SK-N-SH treated with all-trans-retinoic acid at 6 μM for 48 hours (cell line): Measurements from ENCODE around the gene SCN8A.

Experiments used
- ATAC-seq: fragments of 200-7000 bp; cut with Tn5 transposase; 3 replicates; pipeline ENCODE4 v1.9.1; 2020; ENCODE audit warnings: mild to moderate bottlenecking, moderate library complexity
- ARNTL ChIP-seq: fragments of 450-650 bp; formaldehyde crosslinking; IDR thresholded peaks from 2 replicates; pipeline ENCODE4 v1.5.0; 2020; ENCODE audit warnings: low read depth, mild to moderate bottlenecking, moderate library complexity, borderline replicate concordance
- BACH2 ChIP-seq: fragments of 250-450 bp; sonication (Bioruptor Pico); IDR thresholded peaks from 2 replicates; pipeline ENCODE4 v1.9.0; 2021; ENCODE audit warnings: mild to moderate bottlenecking, borderline replicate concordance
- CSDC2 ChIP-seq: fragments of 250-450 bp; sonication (Bioruptor Pico); IDR thresholded peaks from 2 replicates; pipeline ENCODE4 v1.5.0; 2020; ENCODE audit warnings: mild to moderate bottlenecking, moderate library complexity
- ESRRG ChIP-seq: fragments of 250-450 bp; sonication (Bioruptor Pico); IDR thresholded peaks from 2 replicates; pipeline ENCODE4 v1.6.1; 2021; ENCODE audit warnings: mild to moderate bottlenecking
- GLIS3 ChIP-seq: fragments of 250-450 bp; sonication (Bioruptor Pico); IDR thresholded peaks from 2 replicates; pipeline ENCODE4 v1.5.0; 2020; ENCODE audit warnings: mild to moderate bottlenecking, moderate library complexity
- ISL1 ChIP-seq: fragments of 250-450 bp; sonication (Bioruptor Pico); IDR thresholded peaks from 2 replicates; pipeline ENCODE4 v2.1.2; 2022; ENCODE audit warnings: mild to moderate bottlenecking, moderate library complexity
- OSR1 ChIP-seq: fragments of 250-450 bp; sonication (Bioruptor Pico); IDR thresholded peaks from 2 replicates; pipeline ENCODE4 v1.8.0; 2022; ENCODE audit warnings: moderate library complexity, mild to moderate bottlenecking, inconsistent platforms
- PPARA ChIP-seq: fragments of 250-450 bp; sonication (Bioruptor Pico); IDR thresholded peaks from 2 replicates; pipeline ENCODE4 v1.5.0; 2020; ENCODE audit warnings: mild to moderate bottlenecking, borderline replicate concordance
- RARB ChIP-seq: fragments of 250-450 bp; sonication (Bioruptor Pico); IDR thresholded peaks from 2 replicates; pipeline ENCODE4 v1.8.0; 2021; ENCODE audit warnings: mild to moderate bottlenecking, moderate library complexity
- SNAI2 ChIP-seq: fragments of 250-450 bp; sonication (Bioruptor Pico); IDR thresholded peaks from 2 replicates; pipeline ENCODE4 v1.5.0; 2020; ENCODE audit warnings: mild to moderate bottlenecking, moderate library complexity
- TCF4 ChIP-seq: fragments of 250-450 bp; sonication (Bioruptor Pico); IDR thresholded peaks from 2 replicates; pipeline ENCODE4 v1.8.0; 2021; ENCODE audit warnings: mild to moderate bottlenecking, moderate library complexity, borderline replicate concordance
- TOX ChIP-seq: fragments of 250-450 bp; sonication (Bioruptor Pico); IDR thresholded peaks from 2 replicates; pipeline ENCODE4 v1.8.0; 2021; ENCODE audit warnings: mild to moderate bottlenecking, moderate library complexity, borderline replicate concordance
- ZC3H10 ChIP-seq: fragments of 250-450 bp; sonication (Bioruptor Pico); IDR thresholded peaks from 2 replicates; pipeline ENCODE4 v1.5.1; 2021; ENCODE audit warnings: mild to moderate bottlenecking, moderate library complexity
- ZFP3 ChIP-seq: fragments of 250-450 bp; sonication (Bioruptor Pico); IDR thresholded peaks from 2 replicates; pipeline ENCODE4 v1.5.0; 2020; ENCODE audit warnings: mild to moderate bottlenecking, moderate library complexity
- ZFP30 ChIP-seq: fragments of 450-650 bp; formaldehyde crosslinking; IDR thresholded peaks from 2 replicates; pipeline ENCODE4 v1.5.0; 2022; ENCODE audit warnings: mild to moderate bottlenecking, moderate library complexity
- ZNF565 ChIP-seq: fragments of 450-650 bp; formaldehyde crosslinking; conservative IDR thresholded peaks from 2 replicates; pipeline ENCODE4 v1.5.0; 2020; ENCODE audit warnings: low read depth, mild to moderate bottlenecking, moderate library complexity
- ZNF70 ChIP-seq: fragments of 450-650 bp; formaldehyde crosslinking; IDR thresholded peaks from 2 replicates; pipeline ENCODE4 v1.5.0; 2020; ENCODE audit warnings: mild to moderate bottlenecking, moderate library complexity
- ZNF8 ChIP-seq: fragments of 450-650 bp; formaldehyde crosslinking; IDR thresholded peaks from 2 replicates; pipeline ENCODE4 v1.5.0; 2020; ENCODE audit warnings: mild to moderate bottlenecking, moderate library complexity
- TF ChIP-seq, protein P1 (sequence below): fragments of 250-450 bp; sonication (Bioruptor Pico); IDR thresholded peaks from 2 replicates; pipeline ENCODE4 v1.5.0; 2020; ENCODE audit warnings: mild to moderate bottlenecking, moderate library complexity
- TF ChIP-seq, protein P2 (sequence below): fragments of 250-450 bp; sonication (Bioruptor Pico); IDR thresholded peaks from 2 replicates; pipeline ENCODE4 v1.5.1; 2020; ENCODE audit warnings: low read depth, mild to moderate bottlenecking, moderate library complexity
- TF ChIP-seq, protein P3 (sequence below): fragments of 250-450 bp; sonication (Bioruptor Pico); IDR thresholded peaks from 2 replicates; pipeline ENCODE4 v1.8.0; 2020; ENCODE audit warnings: mild to moderate bottlenecking, moderate library complexity, borderline replicate concordance

The SCN8A gene

DNA sequence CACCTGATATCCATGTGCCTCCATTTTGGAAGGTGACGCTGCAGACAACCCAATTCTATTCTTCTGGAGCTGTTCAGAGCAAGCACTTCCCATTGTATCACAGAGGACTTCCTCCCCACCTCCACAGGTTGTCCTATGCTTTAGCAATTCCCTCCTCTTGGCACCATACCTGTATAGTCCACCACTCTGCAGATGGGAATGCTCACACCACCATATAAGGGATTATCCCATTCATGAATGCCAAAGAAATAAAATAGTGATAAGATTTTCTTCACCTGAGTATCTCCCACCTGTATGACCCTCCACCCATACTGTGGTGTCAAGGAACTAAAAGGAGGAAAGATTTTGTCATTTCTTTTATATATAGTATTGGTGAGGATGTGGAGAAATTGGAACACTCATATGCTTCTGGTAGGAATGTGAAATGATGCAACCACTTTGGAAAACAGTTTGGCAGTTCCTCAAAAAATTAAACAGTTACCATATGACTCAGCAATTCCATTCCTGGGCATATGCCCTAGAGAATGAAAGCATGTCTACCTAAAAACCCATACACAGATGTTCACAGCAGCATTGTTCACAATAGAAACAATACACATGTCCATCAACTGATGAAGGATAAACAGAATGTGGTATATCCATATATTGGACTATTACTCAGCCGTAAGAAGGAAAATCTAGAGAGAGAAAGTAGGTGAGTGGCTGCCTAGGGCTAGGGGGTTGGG lies 182.3 kb downstream of the SCN8A start:
- peak; percentile 79 for ATAC-seq
- TF ChIP-seq ZNF8 (CRISPR knock-in tag) (peak; percentile 90), BACH2 (CRISPR knock-in tag) (no peak)

DNA sequence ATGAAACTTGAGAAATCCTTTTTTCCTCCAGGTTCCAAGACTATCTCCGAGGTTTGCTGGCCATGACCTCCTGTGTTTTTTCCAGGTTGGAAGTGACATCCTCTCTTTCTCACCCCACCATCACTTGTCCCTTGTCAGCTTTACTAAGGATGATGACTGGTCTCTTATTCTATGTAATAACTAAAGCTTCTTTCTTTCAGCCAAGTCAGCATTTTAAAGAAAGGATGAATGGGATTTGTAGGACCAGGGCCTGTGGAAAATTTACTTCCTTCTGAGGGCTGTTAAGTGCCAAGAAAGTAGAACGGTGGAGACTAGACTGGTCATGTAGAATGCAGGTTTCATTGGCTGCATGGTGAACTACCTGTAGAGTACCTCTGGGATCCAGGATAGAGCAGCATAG lies 183.9 kb downstream of the SCN8A start:
- TF ChIP-seq, protein P1, sequence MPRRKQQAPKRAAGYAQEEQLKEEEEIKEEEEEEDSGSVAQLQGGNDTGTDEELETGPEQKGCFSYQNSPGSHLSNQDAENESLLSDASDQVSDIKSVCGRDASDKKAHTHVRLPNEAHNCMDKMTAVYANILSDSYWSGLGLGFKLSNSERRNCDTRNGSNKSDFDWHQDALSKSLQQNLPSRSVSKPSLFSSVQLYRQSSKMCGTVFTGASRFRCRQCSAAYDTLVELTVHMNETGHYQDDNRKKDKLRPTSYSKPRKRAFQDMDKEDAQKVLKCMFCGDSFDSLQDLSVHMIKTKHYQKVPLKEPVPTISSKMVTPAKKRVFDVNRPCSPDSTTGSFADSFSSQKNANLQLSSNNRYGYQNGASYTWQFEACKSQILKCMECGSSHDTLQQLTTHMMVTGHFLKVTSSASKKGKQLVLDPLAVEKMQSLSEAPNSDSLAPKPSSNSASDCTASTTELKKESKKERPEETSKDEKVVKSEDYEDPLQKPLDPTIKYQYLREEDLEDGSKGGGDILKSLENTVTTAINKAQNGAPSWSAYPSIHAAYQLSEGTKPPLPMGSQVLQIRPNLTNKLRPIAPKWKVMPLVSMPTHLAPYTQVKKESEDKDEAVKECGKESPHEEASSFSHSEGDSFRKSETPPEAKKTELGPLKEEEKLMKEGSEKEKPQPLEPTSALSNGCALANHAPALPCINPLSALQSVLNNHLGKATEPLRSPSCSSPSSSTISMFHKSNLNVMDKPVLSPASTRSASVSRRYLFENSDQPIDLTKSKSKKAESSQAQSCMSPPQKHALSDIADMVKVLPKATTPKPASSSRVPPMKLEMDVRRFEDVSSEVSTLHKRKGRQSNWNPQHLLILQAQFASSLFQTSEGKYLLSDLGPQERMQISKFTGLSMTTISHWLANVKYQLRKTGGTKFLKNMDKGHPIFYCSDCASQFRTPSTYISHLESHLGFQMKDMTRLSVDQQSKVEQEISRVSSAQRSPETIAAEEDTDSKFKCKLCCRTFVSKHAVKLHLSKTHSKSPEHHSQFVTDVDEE (CRISPR knock-in tag), result no peak
- TF ChIP-seq OSR1, result no peak
- TF ChIP-seq PPARA (CRISPR knock-in tag), result no peak
- TF ChIP-seq ZNF565 (CRISPR knock-in tag), result no peak
- TF ChIP-seq SNAI2 (CRISPR knock-in tag), result no peak
- TF ChIP-seq ZNF8 (CRISPR knock-in tag), result no peak
- TF ChIP-seq, protein P2, sequence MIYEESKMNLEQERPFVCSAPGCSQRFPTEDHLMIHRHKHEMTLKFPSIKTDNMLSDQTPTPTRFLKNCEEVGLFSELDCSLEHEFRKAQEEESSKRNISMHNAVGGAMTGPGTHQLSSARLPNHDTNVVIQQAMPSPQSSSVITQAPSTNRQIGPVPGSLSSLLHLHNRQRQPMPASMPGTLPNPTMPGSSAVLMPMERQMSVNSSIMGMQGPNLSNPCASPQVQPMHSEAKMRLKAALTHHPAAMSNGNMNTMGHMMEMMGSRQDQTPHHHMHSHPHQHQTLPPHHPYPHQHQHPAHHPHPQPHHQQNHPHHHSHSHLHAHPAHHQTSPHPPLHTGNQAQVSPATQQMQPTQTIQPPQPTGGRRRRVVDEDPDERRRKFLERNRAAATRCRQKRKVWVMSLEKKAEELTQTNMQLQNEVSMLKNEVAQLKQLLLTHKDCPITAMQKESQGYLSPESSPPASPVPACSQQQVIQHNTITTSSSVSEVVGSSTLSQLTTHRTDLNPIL (CRISPR knock-in tag), result no peak
- no peak for ATAC-seq

DNA sequence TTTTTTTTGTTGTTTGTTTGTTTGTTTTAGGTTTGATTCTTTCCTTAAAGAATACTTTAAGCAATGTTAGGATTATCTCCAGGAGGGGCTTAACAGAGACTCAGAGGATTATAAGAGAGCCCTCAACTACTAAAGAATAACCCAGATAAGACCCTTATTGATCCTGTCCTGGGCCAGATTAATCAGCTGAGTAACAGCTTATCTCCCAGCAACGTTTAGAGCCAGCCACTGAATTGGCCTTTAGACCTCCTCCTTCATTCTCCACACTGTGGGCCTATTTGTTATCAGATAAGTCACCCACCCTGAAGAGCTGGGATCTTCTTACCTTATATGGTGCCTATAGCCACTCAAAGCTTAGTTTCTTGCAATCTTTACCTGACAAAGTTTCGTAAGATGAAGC lies 186.4 kb downstream of the SCN8A start:
- TF ChIP-seq TOX (CRISPR knock-in tag), result no peak
- no peak for TF ChIP-seq ZNF565 (CRISPR knock-in tag)
- no peak for TF ChIP-seq TCF4
- TF ChIP-seq ZFP30, result no peak
- TF ChIP-seq, protein P3, sequence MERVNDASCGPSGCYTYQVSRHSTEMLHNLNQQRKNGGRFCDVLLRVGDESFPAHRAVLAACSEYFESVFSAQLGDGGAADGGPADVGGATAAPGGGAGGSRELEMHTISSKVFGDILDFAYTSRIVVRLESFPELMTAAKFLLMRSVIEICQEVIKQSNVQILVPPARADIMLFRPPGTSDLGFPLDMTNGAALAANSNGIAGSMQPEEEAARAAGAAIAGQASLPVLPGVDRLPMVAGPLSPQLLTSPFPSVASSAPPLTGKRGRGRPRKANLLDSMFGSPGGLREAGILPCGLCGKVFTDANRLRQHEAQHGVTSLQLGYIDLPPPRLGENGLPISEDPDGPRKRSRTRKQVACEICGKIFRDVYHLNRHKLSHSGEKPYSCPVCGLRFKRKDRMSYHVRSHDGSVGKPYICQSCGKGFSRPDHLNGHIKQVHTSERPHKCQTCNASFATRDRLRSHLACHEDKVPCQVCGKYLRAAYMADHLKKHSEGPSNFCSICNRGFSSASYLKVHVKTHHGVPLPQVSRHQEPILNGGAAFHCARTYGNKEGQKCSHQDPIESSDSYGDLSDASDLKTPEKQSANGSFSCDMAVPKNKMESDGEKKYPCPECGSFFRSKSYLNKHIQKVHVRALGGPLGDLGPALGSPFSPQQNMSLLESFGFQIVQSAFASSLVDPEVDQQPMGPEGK (CRISPR knock-in tag), result no peak
- no peak for TF ChIP-seq CSDC2 (CRISPR knock-in tag)
- no peak for TF ChIP-seq GLIS3 (CRISPR knock-in tag)
- no peak for TF ChIP-seq SNAI2 (CRISPR knock-in tag)

DNA sequence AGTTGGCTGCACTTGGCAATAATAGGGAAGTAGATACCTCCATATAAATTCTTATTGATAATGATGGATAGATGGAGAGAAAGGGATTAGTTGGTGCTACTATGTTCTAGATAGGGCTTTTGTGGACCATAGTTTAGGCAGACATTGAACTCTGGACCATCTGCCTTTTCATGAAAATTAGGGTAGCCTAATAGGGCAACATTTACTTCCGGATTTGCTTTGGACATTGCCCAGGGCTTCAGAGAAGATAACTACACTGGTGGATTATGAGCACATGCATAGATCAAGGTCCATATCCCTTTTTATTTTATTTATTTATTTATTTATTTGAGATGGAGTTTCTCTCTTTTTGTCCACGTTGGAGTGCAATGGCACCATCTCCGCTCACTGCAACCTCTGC lies 186.9 kb downstream of the SCN8A start:
- no peak for ATAC-seq
- TF ChIP-seq GLIS3 (CRISPR knock-in tag), result no peak
- TF ChIP-seq ZFP3 (CRISPR knock-in tag), result no peak
- TF ChIP-seq ISL1, result no peak
- TF ChIP-seq, protein P1 (CRISPR knock-in tag), result no peak
- TF ChIP-seq CSDC2 (CRISPR knock-in tag), result no peak
- no peak for TF ChIP-seq TCF4
- no peak for TF ChIP-seq ZNF70 (CRISPR knock-in tag)
- no peak for TF ChIP-seq PPARA (CRISPR knock-in tag)
- no peak for TF ChIP-seq ZC3H10 (CRISPR knock-in tag)
- no peak for TF ChIP-seq RARB (CRISPR knock-in tag)
- no peak for TF ChIP-seq ARNTL
- TF ChIP-seq ZNF8 (CRISPR knock-in tag), result no peak
- no peak for TF ChIP-seq ZFP30
- TF ChIP-seq ESRRG (CRISPR knock-in tag), result no peak
- TF ChIP-seq TOX (CRISPR knock-in tag), result no peak
- TF ChIP-seq, all 23 proteins: peak for 0

More for the DNA sequence above, 186.4 kb downstream of the SCN8A start:
- ATAC-seq, result no peak
